TTC549 (cell line): ENCODE data around the gene STIMATE.

Source experiments
- FAIRE-seq: peaks from 2 replicates; lab custom pipeline; 2012; peaks lifted over from hg19 to GRCh38; lab: Jason Lieb, UNC

STIMATE gene

DNA sequence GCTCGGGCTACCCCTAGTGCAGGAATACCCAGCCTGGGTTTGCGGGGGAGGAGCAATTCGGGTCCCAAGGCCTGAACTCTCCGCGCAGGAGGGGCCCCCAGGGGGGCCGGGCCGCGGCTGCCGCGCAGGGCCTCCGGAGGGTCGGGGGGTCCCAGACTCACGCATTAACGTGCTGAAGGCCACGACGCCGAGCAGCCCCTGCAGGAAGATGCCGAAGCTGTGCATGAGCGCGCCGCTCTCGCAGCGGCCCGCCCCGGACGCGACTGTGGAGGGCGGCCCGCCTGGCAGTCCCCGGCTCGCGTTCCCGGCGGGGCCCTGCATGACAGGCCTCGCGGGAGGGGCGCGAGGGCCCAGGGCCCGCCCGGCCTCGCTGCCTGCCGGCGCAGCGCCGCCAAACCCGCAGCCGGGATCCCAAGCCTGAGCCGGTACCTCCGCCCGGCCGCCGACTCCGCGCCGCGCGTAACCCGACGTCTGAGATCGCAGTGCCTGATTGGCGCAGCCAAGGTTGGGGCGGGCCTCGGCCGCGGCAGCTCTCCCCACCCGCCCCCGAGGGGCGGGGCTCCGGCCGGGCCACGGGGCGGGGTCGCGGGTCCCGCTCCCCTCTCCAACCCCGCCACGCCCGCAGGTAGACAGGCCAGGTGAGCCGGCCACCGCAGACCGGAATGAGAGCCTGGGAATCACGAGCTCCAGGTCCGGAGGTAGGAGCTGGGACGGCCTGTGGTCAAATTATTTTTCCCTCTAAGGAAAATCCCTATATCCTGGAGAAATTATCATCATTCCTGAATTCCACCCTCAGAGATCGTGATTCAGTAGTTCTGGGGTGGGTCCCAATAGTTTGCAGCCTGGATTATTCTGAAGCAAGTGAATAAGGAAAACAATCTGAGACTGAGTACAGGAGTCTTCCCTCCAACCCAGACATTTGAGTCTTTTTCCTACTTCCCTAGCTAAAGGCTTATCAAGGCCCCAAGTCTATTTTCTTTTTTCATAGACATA is at the start of gene STIMATE:
Gene STIMATE (minus strand): TSS at position 419 of the 993 bp plus-strand sequence. CDS start 98 bp downstream, at position 321.
- no peak for FAIRE-seq

DNA sequence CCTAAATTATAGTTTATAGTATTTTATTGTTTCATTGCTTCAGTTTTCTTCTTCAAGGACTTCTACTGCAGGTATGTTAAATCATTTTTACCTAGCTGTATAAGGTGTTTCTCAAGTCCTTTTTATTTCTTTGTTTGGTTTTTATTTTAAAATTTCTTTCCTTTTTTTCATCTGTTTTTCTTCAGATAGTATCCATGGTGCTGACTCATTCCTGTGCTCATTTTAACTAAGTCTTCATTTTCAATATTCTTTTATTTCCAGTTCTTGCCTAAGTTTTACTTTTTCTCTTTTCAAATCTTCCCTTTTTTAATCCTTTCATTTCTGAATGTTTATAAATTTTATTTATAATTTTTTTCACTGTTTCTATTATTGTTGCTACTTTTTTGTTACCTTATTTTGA is 42.3 kb upstream of the STIMATE start:
- FAIRE-seq = no peak

GRCh38 chr3:52934630-52935530 is 37.5 kb upstream of the STIMATE start:
- FAIRE-seq = peak; percentile 87

- no peak for FAIRE-seq
Measured at GRCh38 chr3:52931889-52932288, 34.5 kb upstream of the STIMATE start.

DNA sequence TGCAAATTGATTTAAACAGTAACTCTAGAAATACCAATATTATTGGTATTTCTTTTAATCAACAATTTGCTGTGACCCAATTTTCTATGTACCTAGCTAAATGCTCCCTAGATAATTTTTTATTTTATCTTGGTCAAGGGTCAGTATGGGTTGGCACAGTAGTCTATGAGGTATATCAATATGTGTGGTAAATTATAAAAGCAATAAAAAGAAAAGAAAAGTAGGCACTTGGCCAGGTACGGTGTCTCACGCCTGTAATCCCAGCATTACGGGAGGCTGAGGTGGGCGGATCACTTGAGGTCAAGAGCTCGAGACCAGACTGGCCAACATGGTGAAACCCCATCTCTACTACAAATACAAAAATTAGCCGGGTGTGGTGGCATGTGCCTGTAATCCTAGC is 34.0 kb upstream of the STIMATE start:
- no peak for FAIRE-seq

DNA sequence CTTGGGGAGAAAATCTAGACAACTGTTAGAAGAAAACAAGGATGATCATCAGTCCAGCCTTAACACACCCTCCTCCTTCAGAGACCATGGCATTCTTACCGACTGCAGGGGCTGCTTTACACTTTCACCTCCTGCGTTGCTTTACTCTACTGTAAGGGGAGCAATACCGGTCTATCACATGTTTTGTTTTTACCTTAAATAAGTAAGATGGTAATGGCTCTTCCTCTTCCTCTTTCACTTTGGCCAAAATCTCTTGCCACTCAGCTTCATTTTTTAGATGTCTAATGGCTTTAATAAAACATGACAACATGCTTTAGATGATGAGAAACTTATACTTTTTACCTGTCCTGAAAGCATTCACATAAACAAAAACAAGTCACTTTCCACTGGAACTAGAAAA is 33.4 kb upstream of the STIMATE start:
- no peak for FAIRE-seq

- no peak for FAIRE-seq
Measured at GRCh38 chr3:52926554-52926953, 29.2 kb upstream of the STIMATE start.

DNA sequence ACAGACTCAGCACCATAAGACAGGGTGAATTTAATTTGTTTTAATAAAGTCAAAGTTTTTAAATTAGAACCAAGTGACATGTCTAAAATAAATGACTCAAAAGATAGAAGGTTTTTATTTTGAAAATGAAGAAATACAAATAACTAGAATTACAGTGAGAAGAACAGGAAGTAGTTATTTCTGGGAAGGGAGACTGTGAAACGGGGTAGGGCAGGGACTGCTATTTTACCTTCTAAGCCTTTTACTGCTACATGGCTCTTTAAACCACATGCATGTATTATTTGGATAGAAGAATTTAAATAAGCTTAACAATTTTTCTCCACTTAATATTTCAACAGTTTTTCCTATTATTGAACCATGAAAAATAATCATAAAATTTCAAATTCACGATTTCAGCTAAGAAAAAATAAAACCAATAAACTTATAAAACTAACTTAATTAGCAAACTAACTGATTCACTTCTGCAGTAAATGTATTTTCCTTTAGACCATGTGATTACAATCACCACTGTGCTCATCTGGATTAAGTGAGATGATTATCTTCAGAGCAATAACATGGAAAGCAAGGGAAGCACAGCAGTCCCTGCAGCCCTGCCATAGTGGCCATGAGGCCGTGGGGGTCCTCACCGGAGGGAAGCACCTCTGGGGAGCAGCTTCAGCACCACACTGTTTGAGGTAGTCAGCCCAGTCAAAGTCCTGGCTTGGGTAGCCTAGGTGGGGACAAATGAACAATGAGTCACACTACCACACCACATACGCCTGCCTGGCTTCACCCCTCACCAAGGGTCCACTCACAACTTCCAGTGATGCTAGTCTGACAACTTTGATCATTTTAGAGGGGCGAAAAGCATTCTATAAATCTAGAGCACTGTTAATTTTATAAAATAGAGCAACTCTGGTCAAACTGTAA is 28.3 kb upstream of the STIMATE start:
- no peak for FAIRE-seq

- FAIRE-seq = no peak
Measured at GRCh38 chr3:52923963-52924362, 26.6 kb upstream of the STIMATE start.

- no peak for FAIRE-seq
Measured at GRCh38 chr3:52920841-52921240, 23.5 kb upstream of the STIMATE start.

- no peak for FAIRE-seq
Measured at GRCh38 chr3:52917044-52917443, 19.7 kb upstream of the STIMATE start.

GRCh38 chr3:52915294-52915693 is 17.9 kb upstream of the STIMATE start:
- FAIRE-seq = no peak

DNA sequence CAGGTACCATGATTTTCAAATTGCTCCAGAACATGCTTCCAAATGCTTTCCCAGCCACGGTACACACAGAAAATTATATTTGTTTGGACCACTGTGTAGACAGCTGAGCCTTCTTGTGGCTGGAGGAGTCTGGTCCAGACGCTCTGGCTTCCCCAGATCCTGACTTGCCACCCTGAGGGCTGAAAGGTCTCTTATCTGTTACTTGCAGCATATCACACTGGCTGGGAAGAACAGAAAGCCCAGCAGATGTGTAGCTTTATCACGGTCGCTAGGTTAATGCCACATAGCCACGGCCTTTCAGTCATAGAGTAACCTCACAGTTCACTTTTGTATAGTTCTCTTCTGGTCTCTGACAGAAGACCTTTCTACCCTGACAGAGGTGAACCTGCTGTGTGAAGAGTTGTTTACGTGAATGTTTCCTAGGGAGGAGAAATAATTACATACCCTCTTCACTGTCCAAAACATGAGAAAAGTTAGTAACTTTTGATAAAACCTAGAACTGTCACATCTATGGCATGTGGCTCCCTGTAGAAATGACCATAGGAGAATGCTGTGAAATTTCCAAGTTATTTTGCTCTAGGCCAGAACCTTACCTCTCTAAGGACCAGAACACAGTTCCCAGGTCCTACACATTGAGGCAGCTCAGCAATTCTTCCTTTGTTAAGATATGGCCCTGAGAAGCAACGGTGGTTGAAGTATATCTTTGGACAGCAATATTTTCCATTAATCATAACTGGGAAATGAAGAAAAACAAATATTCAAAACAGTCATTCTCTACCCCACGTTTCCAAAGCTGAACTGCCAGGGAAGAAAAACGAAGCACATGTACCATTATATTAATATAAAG is 15.8 kb upstream of the STIMATE start:
- FAIRE-seq = no peak

GRCh38 chr3:52910823-52911222 is 13.5 kb upstream of the STIMATE start:
- no peak for FAIRE-seq

GRCh38 chr3:52907497-52907896 is 10.1 kb upstream of the STIMATE start:
- no peak for FAIRE-seq

- no peak for FAIRE-seq
Measured at GRCh38 chr3:52904552-52904951, 7.2 kb upstream of the STIMATE start.

DNA sequence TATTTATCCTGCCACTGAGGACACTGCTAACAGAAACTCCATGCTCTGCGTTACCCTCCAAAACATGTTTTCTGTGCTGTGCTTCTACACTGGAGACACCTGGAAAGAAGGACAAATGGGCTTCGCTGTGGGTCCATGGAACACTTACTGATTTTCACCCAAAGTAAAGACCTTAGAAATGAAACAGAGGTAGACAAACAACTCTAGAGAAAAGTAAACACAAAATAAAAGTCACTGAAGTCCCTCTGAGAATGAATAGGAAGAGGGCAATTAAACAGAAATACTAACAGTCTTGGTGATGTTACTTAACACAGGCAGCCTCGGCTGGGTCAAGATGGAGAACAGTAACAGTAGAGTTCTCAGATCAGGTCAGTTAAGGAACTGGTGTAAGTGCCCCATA is 6.7 kb upstream of the STIMATE start:
- FAIRE-seq = no peak

DNA sequence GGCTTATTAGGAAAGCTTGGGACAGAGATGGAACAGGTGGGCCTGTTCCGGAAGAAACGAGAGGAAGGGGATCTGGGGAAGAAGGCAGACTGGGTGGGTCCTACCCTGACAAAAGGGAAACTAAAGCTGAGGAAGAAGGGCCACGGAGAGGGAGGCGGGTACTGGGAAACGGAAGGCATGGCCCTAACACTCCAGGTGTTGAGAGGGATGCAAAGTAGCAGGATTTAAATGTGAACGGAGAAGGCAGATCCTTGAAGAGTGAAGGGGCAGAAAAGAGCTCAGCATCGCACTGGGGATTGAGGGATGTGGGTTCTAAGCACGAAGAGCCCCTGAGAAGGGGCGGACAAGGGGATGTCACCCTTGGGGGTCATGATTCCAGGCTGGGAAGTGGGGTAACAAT is 735 bp downstream of the STIMATE start:
- FAIRE-seq = no peak

DNA sequence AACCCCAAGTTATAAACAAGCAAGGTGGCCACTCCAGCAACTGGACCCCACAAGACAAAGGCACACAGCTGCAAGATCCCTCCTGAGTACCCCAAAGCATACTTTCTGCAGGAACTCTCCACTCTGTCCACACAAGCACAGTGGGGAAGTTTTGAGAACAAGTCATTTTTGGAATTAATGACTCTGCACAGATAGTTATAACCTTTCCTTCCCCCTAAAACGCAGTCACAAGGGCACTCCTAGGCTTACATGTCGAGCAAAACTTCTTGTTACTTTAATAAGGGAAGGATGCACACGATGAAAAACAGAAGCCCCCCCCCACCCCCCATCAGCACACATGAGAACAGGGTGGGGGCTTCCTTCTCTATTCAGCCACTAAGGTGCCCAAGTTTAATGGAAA is 1.2 kb downstream of the STIMATE start:
- no peak for FAIRE-seq

GRCh38 chr3:52895418-52895817 is 1.9 kb downstream of the STIMATE start:
- FAIRE-seq = no peak

- no peak for FAIRE-seq
Measured at GRCh38 chr3:52894756-52895155, 2.6 kb downstream of the STIMATE start.
